Measurements from ENCODE around the gene TRMT61A. TPM values are rescaled to one million over a fixed set of nuclear protein-coding genes. Genes with fewer than 3 reads are reported as not detected.
"Not testable (repeated sequence)": the region's sequence is repeated elsewhere in the genome, so short reads cannot be mapped to it uniquely, and the experiment has no call there.

Gene TRMT61A
- total RNA-seq, 2 experiments from 2014 or later = 7.8 to 9.2 TPM

- Mint-ChIP-seq H3K27me3 (no peaks in the 10 kb centered on the region), H3K36me3 (peaks cover 15% of the 10 kb centered on the region), H3K4me1 (peaks cover 5% of the 10 kb centered on the region), H3K9me3 (no peaks in the 10 kb centered on the region), H3K27ac (no peak overlapping the region), H3K4me3 (no peak overlapping the region)
- POLR2A ChIA-PET = no interaction called here
- ATAC-seq (ENCODE audit: low read depth) = no peak
- DNase-seq = no peak
Observed at GRCh38 chr14:103501041-103501870, 27.7 kb upstream of the TRMT61A start.

- Mint-ChIP-seq H3K4me1 (peaks cover 5% of the 10 kb centered on the region), H3K27ac (no peak overlapping the region), H3K4me3 (no peak overlapping the region), H3K27me3 (no peaks in the 10 kb centered on the region), H3K9me3 (no peaks in the 10 kb centered on the region), H3K36me3 (peaks cover 15% of the 10 kb centered on the region)
- ATAC-seq (ENCODE audit: low read depth) = no peak
- POLR2A ChIA-PET = no interaction called here
- no peak for DNase-seq
Observed at GRCh38 chr14:103501921-103502669, 26.9 kb upstream of the TRMT61A start.

- no peak for DNase-seq
- POLR2A ChIA-PET = no interaction called here
- H3K27ac Mint-ChIP-seq = no peak overlapping the region
- peaks cover 5% of the 10 kb centered on the region for H3K4me1 Mint-ChIP-seq
- H3K36me3 Mint-ChIP-seq = peaks cover 15% of the 10 kb centered on the region
- no peak overlapping the region for H3K4me3 Mint-ChIP-seq
- ATAC-seq (ENCODE audit: low read depth) = no peak
- no peaks in the 10 kb centered on the region for H3K27me3 Mint-ChIP-seq
- H3K9me3 Mint-ChIP-seq = no peaks in the 10 kb centered on the region
Observed at GRCh38 chr14:103502877-103503276, 26.1 kb upstream of the TRMT61A start.

DNA sequence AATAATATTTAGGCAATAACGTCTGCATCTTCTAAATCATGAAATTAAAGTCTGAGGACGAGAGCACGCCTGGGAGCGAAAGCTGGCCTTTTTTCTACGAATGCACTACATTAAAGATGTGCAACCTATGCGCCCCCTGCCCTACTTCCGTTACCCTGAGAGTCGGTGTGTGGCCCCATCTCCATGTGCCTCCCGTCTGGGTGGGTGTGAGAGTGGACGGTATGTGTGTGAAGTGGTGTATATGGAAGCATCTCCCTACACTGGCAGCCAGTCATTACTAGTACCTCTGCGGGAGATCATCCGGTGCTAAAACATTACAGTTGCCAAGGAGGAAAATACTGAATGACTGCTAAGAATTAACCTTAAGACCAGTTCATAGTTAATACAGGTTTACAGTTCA, 25.7 kb upstream of the TRMT61A start:
- POLR2A ChIA-PET = interaction anchor here (0.6 kb wide), 1 partner anchor 410 kb away, joined by 4 read pairs; no protein-coding TSS in a partner anchor
- no peak for ATAC-seq (ENCODE audit: low read depth)
- DNase-seq = no peak
- no peaks in the 10 kb centered on the region for H3K9me3 Mint-ChIP-seq
- no peak overlapping the region for H3K27ac Mint-ChIP-seq
- H3K4me3 Mint-ChIP-seq = no peak overlapping the region
- peaks cover 5% of the 10 kb centered on the region for H3K4me1 Mint-ChIP-seq
- peaks cover 15% of the 10 kb centered on the region for H3K36me3 Mint-ChIP-seq
- no peaks in the 10 kb centered on the region for H3K27me3 Mint-ChIP-seq

DNA sequence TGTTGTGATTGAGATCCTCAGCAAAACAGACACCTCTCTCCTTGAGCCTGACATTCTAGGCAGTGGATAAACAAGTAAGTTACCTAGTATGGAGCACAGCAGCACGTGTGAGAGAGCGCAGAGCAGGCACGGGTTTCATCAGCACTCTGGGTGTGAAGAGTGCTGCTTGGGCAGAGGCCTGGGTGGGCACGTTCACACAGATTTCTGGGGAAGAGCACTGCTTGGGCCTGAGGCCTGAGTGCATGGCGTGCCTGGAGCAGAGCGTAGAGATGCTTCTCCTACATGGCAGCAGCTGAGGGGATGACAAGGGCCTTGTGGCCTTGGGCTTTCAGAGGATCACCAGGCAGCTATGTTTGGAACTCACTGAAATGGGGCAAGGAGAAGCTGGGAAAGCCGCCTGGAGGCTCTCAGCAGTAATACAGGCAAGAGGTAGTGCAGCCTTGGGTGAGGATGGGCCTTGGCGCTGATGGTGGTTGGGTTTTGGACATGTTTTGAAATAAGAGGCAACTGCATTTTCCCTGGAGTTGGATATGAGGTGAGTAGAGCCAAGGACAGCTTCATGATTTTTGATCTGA, 23.9 kb upstream of the TRMT61A start:
- ATAC-seq (ENCODE audit: low read depth) = no peak

GRCh38 chr14:103507751-103508150, 21.2 kb upstream of the TRMT61A start:
- Mint-ChIP-seq H3K9me3 (no peaks in the 10 kb centered on the region), H3K4me3 (no peak overlapping the region), H3K27ac (no peak overlapping the region), H3K36me3 (peaks cover 14% of the 10 kb centered on the region), H3K4me1 (no peaks in the 10 kb centered on the region), H3K27me3 (no peaks in the 10 kb centered on the region)
- POLR2A ChIA-PET = no interaction called here
- no peak for ATAC-seq (ENCODE audit: low read depth)
- DNase-seq = no peak

More for the DNA sequence above, 23.9 kb upstream of the TRMT61A start:
- POLR2A ChIA-PET = no interaction called here
- Mint-ChIP-seq H3K9me3 (no peaks in the 10 kb centered on the region), H3K36me3 (peaks cover 17% of the 10 kb centered on the region), H3K4me1 (peaks cover 2% of the 10 kb centered on the region), H3K4me3 (no peak overlapping the region), H3K27me3 (no peaks in the 10 kb centered on the region), H3K27ac (no peak overlapping the region)
- DNase-seq = no peak

DNA sequence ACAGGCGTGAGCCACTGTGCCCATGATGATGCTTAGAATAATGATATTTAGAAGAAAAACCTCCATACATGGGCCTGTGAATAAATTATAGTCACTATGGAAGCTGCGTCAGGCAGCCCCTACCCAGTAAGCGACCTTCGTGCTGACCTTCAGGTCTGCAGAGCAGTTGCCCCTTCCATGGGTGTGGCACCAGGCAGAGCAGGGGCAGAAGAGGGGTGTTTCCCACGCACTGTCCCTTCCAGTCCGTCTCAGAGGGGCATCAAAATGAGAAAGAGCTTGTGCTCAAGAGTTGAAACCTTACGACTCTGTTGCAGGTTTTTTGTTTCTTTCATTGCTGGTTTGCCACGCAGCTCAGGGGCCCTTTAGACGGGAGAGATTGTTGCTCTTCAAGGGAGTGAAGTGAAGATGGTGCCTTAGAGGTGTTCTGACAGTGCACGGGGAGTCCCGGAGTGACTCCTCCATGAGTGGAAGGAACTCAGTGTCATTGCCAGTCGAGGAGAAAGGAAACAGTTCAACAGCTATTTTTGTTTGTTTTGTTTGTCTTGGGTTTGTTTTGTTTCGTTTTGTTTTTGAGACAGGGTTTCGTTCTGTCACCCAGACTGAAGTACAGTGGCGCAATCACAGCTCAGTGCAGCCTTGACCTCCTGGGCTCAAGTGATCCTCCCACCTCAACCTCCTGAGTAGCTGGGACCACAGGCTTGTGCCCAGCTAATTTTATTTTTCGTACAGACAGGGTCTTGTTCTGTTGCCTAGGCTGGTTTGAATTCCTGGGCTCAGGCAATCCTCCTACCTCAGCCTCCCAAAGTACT, 20.3 kb upstream of the TRMT61A start:
- H3K27me3 Mint-ChIP-seq = no peaks in the 10 kb centered on the region
- H3K4me3 Mint-ChIP-seq = no peak overlapping the region
- no peaks in the 10 kb centered on the region for H3K4me1 Mint-ChIP-seq
- ATAC-seq (ENCODE audit: low read depth) = no peak
- peaks cover 11% of the 10 kb centered on the region for H3K36me3 Mint-ChIP-seq
- DNase-seq = no peak
- H3K27ac Mint-ChIP-seq = no peak overlapping the region
- POLR2A ChIA-PET = no interaction called here
- H3K9me3 Mint-ChIP-seq = no peaks in the 10 kb centered on the region

- ATAC-seq (ENCODE audit: low read depth) = no peak
- no peaks in the 10 kb centered on the region for H3K9me3 Mint-ChIP-seq
- peaks cover 10% of the 10 kb centered on the region for H3K36me3 Mint-ChIP-seq
- DNase-seq = no peak
- H3K27ac Mint-ChIP-seq = no peak overlapping the region
- POLR2A ChIA-PET = interaction anchor here (0.7 kb wide), 1 partner anchor 177 kb away, joined by 3 read pairs; the partner anchor contains the start of gene EIF5
- no peak overlapping the region for H3K4me3 Mint-ChIP-seq
- H3K27me3 Mint-ChIP-seq = no peaks in the 10 kb centered on the region
- no peaks in the 10 kb centered on the region for H3K4me1 Mint-ChIP-seq
Observed at GRCh38 chr14:103509864-103510723, 18.9 kb upstream of the TRMT61A start.

- no peak overlapping the region for H3K4me3 Mint-ChIP-seq
- ATAC-seq (ENCODE audit: low read depth) (no peak), DNase-seq (no peak)
- no peaks in the 10 kb centered on the region for H3K9me3 Mint-ChIP-seq
- POLR2A ChIA-PET = interaction anchor here (0.7 kb wide), 1 partner anchor 177 kb away, joined by 3 read pairs; the partner anchor contains the start of gene EIF5
- no peak overlapping the region for H3K27ac Mint-ChIP-seq
- H3K36me3 Mint-ChIP-seq = peaks cover 6% of the 10 kb centered on the region
- H3K27me3 Mint-ChIP-seq = no peaks in the 10 kb centered on the region
- H3K4me1 Mint-ChIP-seq = no peaks in the 10 kb centered on the region
Observed at GRCh38 chr14:103510724-103511693, 18.0 kb upstream of the TRMT61A start.

DNA sequence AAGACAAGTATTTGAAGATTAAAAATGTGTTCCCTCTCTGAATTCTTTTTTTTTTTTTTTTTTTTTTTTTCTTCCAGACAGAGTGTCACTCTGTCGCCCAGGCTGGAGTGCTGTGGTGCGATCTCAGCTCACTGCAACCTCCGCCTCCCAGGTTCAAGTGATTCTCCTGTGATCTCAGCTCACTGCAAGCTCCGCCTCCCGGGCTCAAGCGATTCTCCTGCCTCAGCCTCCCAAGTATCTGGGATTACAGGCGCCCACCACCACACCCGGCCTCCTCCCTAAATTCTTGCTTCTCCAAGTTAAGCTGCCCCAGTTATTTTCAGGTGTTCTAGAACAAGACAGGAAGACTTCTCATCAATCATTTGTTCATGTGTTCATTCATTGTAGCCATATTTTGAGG, 16.8 kb upstream of the TRMT61A start:
- H3K4me3 Mint-ChIP-seq; H3K27me3 Mint-ChIP-seq; ATAC-seq (ENCODE audit: low read depth); DNase-seq; H3K4me1 Mint-ChIP-seq; H3K9me3 Mint-ChIP-seq; H3K36me3 Mint-ChIP-seq; POLR2A ChIA-PET: not testable (repeated sequence)
- H3K27ac Mint-ChIP-seq = peak overlapping the region; percentile 60

GRCh38 chr14:103512701-103513611, 16.0 kb upstream of the TRMT61A start:
- Mint-ChIP-seq H3K4me1 (no peaks in the 10 kb centered on the region), H3K27ac (no peak overlapping the region), H3K4me3 (no peak overlapping the region), H3K9me3 (no peaks in the 10 kb centered on the region), H3K36me3 (peaks cover 6% of the 10 kb centered on the region), H3K27me3 (no peaks in the 10 kb centered on the region)
- ATAC-seq (ENCODE audit: low read depth) (no peak), DNase-seq (peak; percentile 20)
- POLR2A ChIA-PET = no interaction called here
